Keratinocyte (primary cell): ENCODE measurements around the gene PUS1. TPM values are rescaled to one million over a fixed set of nuclear protein-coding genes. Genes with fewer than 3 reads are reported as not detected.

Experiments used
- DNase-seq: peaks from one replicate; pipeline ENCODE4 v3.0.0-alpha.2; 2011; ENCODE audit warnings: low read depth, missing footprints, low spot score
- FAIRE-seq: peaks from 2 replicates; lab custom pipeline; 2011; peaks lifted over from hg19 to GRCh38; lab: Jason Lieb, UNC
- H2AFZ ChIP-seq: 2 replicates; pipeline ENCODE4 v1.6.0; 2012; ENCODE audit warnings: low read length, control low read depth, inconsistent platforms; ENCODE audit not compliant: control insufficient read depth
- H3K27ac ChIP-seq: 2 replicates; pipeline ENCODE4 v1.5.1; 2011; ENCODE audit warnings: low read length; ENCODE audit not compliant: control insufficient read depth, insufficient read depth
- H3K27me3 ChIP-seq: 3 replicates; pipeline ENCODE4 v1.6.0; 2011; ENCODE audit warnings: low read length; ENCODE audit not compliant: control insufficient read depth, insufficient read depth; ENCODE audit errors: extremely low read depth
- H3K36me3 ChIP-seq, 2 experiments: 2 replicates in 1 of 2; 3 replicates in 1 of 2; pipeline ENCODE4 v1.5.1; 2011; ENCODE audit warnings: low read length in 2 of 2, mild to moderate bottlenecking in 1 of 2; ENCODE audit not compliant: control insufficient read depth in 2 of 2, insufficient read depth in 2 of 2; ENCODE audit errors: extremely low read depth in 1 of 2
- H3K4me1 ChIP-seq: 3 replicates; pipeline ENCODE4 v1.5.1; 2011; ENCODE audit warnings: low read length; ENCODE audit not compliant: control insufficient read depth, insufficient read depth; ENCODE audit errors: extremely low read depth
- H3K4me2 ChIP-seq: 3 replicates; pipeline ENCODE4 v1.6.0; 2011; ENCODE audit warnings: low read depth, low read length; ENCODE audit not compliant: control insufficient read depth, insufficient read depth; ENCODE audit errors: extremely low read depth
- H3K4me3 ChIP-seq, 3 experiments: fragments of 200-600 bp in 1 of 3; sonication (generic) in 1 of 3; 2 replicates in 2 of 3; 3 replicates in 1 of 3; pipeline ENCODE4 v1.5.1; 2011 to 2016; ENCODE audit warnings: low read length in 3 of 3, mild to moderate bottlenecking in 3 of 3, control low read depth in 2 of 3, inconsistent platforms in 1 of 3, low read depth in 1 of 3, mixed read lengths in 1 of 3, mixed run types in 1 of 3, moderate library complexity in 1 of 3; ENCODE audit not compliant: control insufficient read depth in 2 of 3, insufficient read depth in 2 of 3; ENCODE audit errors: extremely low read depth in 1 of 3
- H3K79me2 ChIP-seq: 2 replicates; pipeline ENCODE4 v1.6.0; 2012; ENCODE audit warnings: low read length; ENCODE audit not compliant: control insufficient read depth, insufficient read depth
- H3K9ac ChIP-seq: 3 replicates; pipeline ENCODE4 v1.6.0; 2011; ENCODE audit warnings: low read length; ENCODE audit not compliant: control insufficient read depth, insufficient read depth; ENCODE audit errors: extremely low read depth
- H3K9me1 ChIP-seq: 3 replicates; pipeline ENCODE4 v1.6.0; 2011; ENCODE audit warnings: low read length; ENCODE audit not compliant: control insufficient read depth, insufficient read depth; ENCODE audit errors: extremely low read depth
- H3K9me3 ChIP-seq: 2 replicates; pipeline ENCODE4 v1.5.1; 2012; ENCODE audit warnings: low read depth, low read length; ENCODE audit not compliant: control insufficient read depth
- H4K20me1 ChIP-seq: 3 replicates; pipeline ENCODE4 v1.6.0; 2011; ENCODE audit warnings: low read length; ENCODE audit not compliant: control insufficient read depth, insufficient read depth; ENCODE audit errors: extremely low read depth
- CTCF ChIP-seq, 3 experiments: IDR thresholded peaks in 1 of 3; conservative IDR thresholded peaks in 1 of 3; optimal IDR thresholded peaks in 1 of 3; 2 replicates in 2 of 3; 3 replicates in 1 of 3; pipeline versions ENCODE3 to v1.5.1; 2011; ENCODE audit warnings: low read length in 3 of 3, mild to moderate bottlenecking in 3 of 3, moderate library complexity in 2 of 3, control low read depth in 1 of 3, inconsistent platforms in 1 of 3; ENCODE audit not compliant: insufficient read depth in 2 of 3; ENCODE audit errors: extremely low read depth in 1 of 3
- EZH2 ChIP-seq: IDR thresholded peaks from one replicate; pipeline ENCODE4 v1.6.1; 2012; ENCODE audit warnings: inconsistent platforms, mild to moderate bottlenecking, low read length, moderate library complexity
- dilution Hi-C: fragments of 300-500 bp; cut with MboI; formaldehyde crosslinking; loops from one replicate; pipeline ENCODE4 v1.7.0; 2020; ENCODE audit warnings: low sequenced_read_pairs; ENCODE audit not compliant: extremely low pct_ligation_motif_present
- polyA plus RNA-seq, 5 experiments: library from polyadenylated mRNA; depleted of rRNA in 3 of 5; stranded (reverse) in 3 of 5; stranded (forward) in 1 of 5; unstranded in 1 of 5; fragments of >200 nt; gene quantifications; 1 replicate in 1 of 5; 2 replicates in 3 of 5; 3 replicates in 1 of 5; pipeline versions ENCODE4 v1.2.1 to v1.2.3, GENCODE V29; 2011 to 2012; ENCODE audit warnings: missing spikeins in 2 of 5, low read depth in 1 of 5, low replicate concordance in 1 of 5

The PUS1 gene
- polyA plus RNA-seq, 1 donor (not counting 4 experiments of a cell fraction or from before 2014, with no cell fraction given) = 25.8 TPM

- no peak overlapping the region for H3K27ac ChIP-seq
- no peak overlapping the region for H3K9ac ChIP-seq
- H3K36me3 ChIP-seq = peaks cover 0 to 37% of the 10 kb centered on the region in 2 experiments
- FAIRE-seq = no peak
- no peaks in the 10 kb centered on the region for H3K27me3 ChIP-seq
- no peak for DNase-seq
- H4K20me1 ChIP-seq = no peaks in the 10 kb centered on the region
- no peak overlapping the region for H2AFZ ChIP-seq
- no peaks in the 10 kb centered on the region for H3K4me1 ChIP-seq
- no peaks in the 10 kb centered on the region for H3K79me2 ChIP-seq
- TF ChIP-seq CTCF (optimal IDR thresholded peaks at IDR 0.05 in 1 of 3, IDR thresholded peaks at IDR 0.05 in 1 of 3, conservative IDR thresholded peaks at IDR 0.05 in 1 of 3; ENCODE audit: extremely low read depth in 1 of 3, insufficient read depth in 2 of 3, low read length in 3 of 3) = no peak
- no peak for TF ChIP-seq EZH2
- dilution Hi-C loops = no loop called here
- H3K9me3 ChIP-seq = no peaks in the 10 kb centered on the region
- no peak overlapping the region for H3K4me3 ChIP-seq
- H3K9me1 ChIP-seq = no peaks in the 10 kb centered on the region
- no peak overlapping the region for H3K4me2 ChIP-seq
These were observed 13.9 kb upstream of the PUS1 start for GRCh38 chr12:131915000-131915689.

- Histone ChIP-seq H3K9ac (no peak overlapping the region), H3K79me2 (no peaks in the 10 kb centered on the region), H3K4me1 (no peaks in the 10 kb centered on the region), H3K9me3 (no peaks in the 10 kb centered on the region), H3K4me2 (no peak overlapping the region), H3K27ac (no peak overlapping the region), H3K4me3 (no peak overlapping the region), H4K20me1 (no peaks in the 10 kb centered on the region), H2AFZ (no peak overlapping the region), H3K9me1 (no peaks in the 10 kb centered on the region), H3K27me3 (no peaks in the 10 kb centered on the region), H3K36me3 (peaks cover 0 to 34% of the 10 kb centered on the region in 2 experiments)
- no peak for DNase-seq
- dilution Hi-C loops = no loop called here
- no peak for FAIRE-seq
- TF ChIP-seq CTCF (optimal IDR thresholded peaks at IDR 0.05 in 1 of 3, IDR thresholded peaks at IDR 0.05 in 1 of 3, conservative IDR thresholded peaks at IDR 0.05 in 1 of 3; ENCODE audit: extremely low read depth in 1 of 3, insufficient read depth in 2 of 3, low read length in 3 of 3) = no peak
- TF ChIP-seq EZH2 = no peak
These were observed 13.3 kb upstream of the PUS1 start for GRCh38 chr12:131915823-131916222.
